CD14-positive monocyte (primary cell): ENCODE data around the gene SUSD4. TPM values are rescaled to one million over a fixed set of nuclear protein-coding genes. Genes with fewer than 3 reads are reported as not detected.

Source experiments
- DNase-seq, 3 donors: peaks; one replicate each; pipeline ENCODE4 v3.0.0-alpha.2; 2011 to 2022
- H2AFZ ChIP-seq: 2 replicates; pipeline ENCODE4 v1.6.0; 2012; ENCODE audit warnings: mild to moderate bottlenecking, low read depth, low read length, inconsistent platforms; ENCODE audit not compliant: insufficient read depth, poor library complexity, severe bottlenecking
- H3K27ac ChIP-seq, 2 donors: 1 replicate in 1 of 2; 2 replicates in 1 of 2; pipeline ENCODE4 v1.5.1; 2012 to 2013; ENCODE audit warnings: low read length in 2 of 2, control low read depth in 1 of 2, inconsistent platforms in 1 of 2, low read depth in 1 of 2, mild to moderate bottlenecking in 1 of 2
- H3K27me3 ChIP-seq, 2 donors: one replicate each; pipeline versions ENCODE4 v1.6.0 to v1.6.1; 2011 to 2013; ENCODE audit warnings: low read length in 2 of 2; ENCODE audit not compliant: control insufficient read depth in 2 of 2, insufficient read depth in 2 of 2
- H3K36me3 ChIP-seq, 2 donors: replicated peaks in 1 of 2; 1 replicate in 1 of 2; 2 replicates in 1 of 2; pipeline versions ENCODE4 v1.5.1 to v1.6.1; 2012 to 2013; ENCODE audit warnings: low read length in 2 of 2, control low read depth in 1 of 2, inconsistent platforms in 1 of 2, mild to moderate bottlenecking in 1 of 2; ENCODE audit not compliant: insufficient read depth in 2 of 2, control insufficient read depth in 1 of 2
- H3K4me1 ChIP-seq, 2 donors: 1 replicate in 1 of 2; 2 replicates in 1 of 2; pipeline versions ENCODE4 v1.5.1 to v1.6.1; 2012 to 2013; ENCODE audit warnings: low read length in 2 of 2, control low read depth in 1 of 2, inconsistent platforms in 1 of 2, mild to moderate bottlenecking in 1 of 2, moderate library complexity in 1 of 2; ENCODE audit not compliant: insufficient read depth in 2 of 2, control insufficient read depth in 1 of 2
- H3K4me2 ChIP-seq: replicated peaks from 2 replicates; pipeline ENCODE3; 2012; ENCODE audit warnings: low read length, moderate library complexity, mild to moderate bottlenecking; ENCODE audit not compliant: poor library complexity, severe bottlenecking; ENCODE audit errors: extremely low read depth
- H3K4me3 ChIP-seq, 3 experiments: fragments of 200-600 bp in 1 of 3; sonication (generic) in 1 of 3; replicated peaks in 1 of 3; 1 replicate in 2 of 3; 2 replicates in 1 of 3; pipeline ENCODE4 v1.5.1; 2011 to 2013; ENCODE audit warnings: low read length in 3 of 3, mild to moderate bottlenecking in 3 of 3, control low read depth in 2 of 3, low read depth in 2 of 3, inconsistent platforms in 1 of 3, moderate library complexity in 1 of 3
- H3K79me2 ChIP-seq: 2 replicates; pipeline ENCODE4 v1.6.0; 2012; ENCODE audit warnings: mild to moderate bottlenecking, control low read depth, inconsistent platforms, low read length, moderate library complexity; ENCODE audit not compliant: insufficient read depth
- H3K9ac ChIP-seq: 2 replicates; pipeline ENCODE4 v1.6.0; 2017; ENCODE audit warnings: low read length, mild to moderate bottlenecking; ENCODE audit not compliant: insufficient read depth, poor library complexity, severe bottlenecking
- H3K9me3 ChIP-seq, 2 donors: replicated peaks in 1 of 2; 1 replicate in 1 of 2; 2 replicates in 1 of 2; pipeline versions ENCODE4 v1.5.1 to v1.6.1; 2012 to 2013; ENCODE audit warnings: low read length in 2 of 2, control low read depth in 1 of 2; ENCODE audit not compliant: control insufficient read depth in 1 of 2, insufficient read depth in 1 of 2
- H4K20me1 ChIP-seq: 2 replicates; pipeline ENCODE4 v1.6.0; 2012; ENCODE audit warnings: mild to moderate bottlenecking, low read length, control low read depth, moderate library complexity; ENCODE audit not compliant: insufficient read depth
- H3K27ac Mint-ChIP-seq, 7 donors: one replicate each; pipeline ENCODE4 v1.8.0; 2020; ENCODE audit warnings: mild to moderate bottlenecking in 7 of 7, mixed read lengths in 7 of 7, moderate library complexity in 6 of 7, inconsistent platforms in 2 of 7
- H3K27me3 Mint-ChIP-seq, 3 donors: one replicate each; pipeline ENCODE4 v1.8.0; 2021 to 2022; ENCODE audit warnings: low read depth in 3 of 3, mild to moderate bottlenecking in 3 of 3, mixed read lengths in 3 of 3, moderate library complexity in 3 of 3, inconsistent platforms in 1 of 3
- H3K36me3 Mint-ChIP-seq, 2 donors: one replicate each; pipeline ENCODE4 v1.8.0; 2020; ENCODE audit warnings: mixed read lengths in 2 of 2, inconsistent platforms in 1 of 2, mild to moderate bottlenecking in 1 of 2
- H3K4me1 Mint-ChIP-seq: one replicate; pipeline ENCODE4 v1.8.0; 2020; ENCODE audit warnings: mild to moderate bottlenecking, mixed read lengths
- H3K4me3 Mint-ChIP-seq, 2 donors: one replicate each; pipeline ENCODE4 v1.8.0; 2020; ENCODE audit warnings: mild to moderate bottlenecking in 2 of 2, mixed read lengths in 2 of 2, moderate library complexity in 1 of 2
- H3K9me3 Mint-ChIP-seq, 7 donors: one replicate each; pipeline ENCODE4 v1.8.0; 2020 to 2022; ENCODE audit warnings: mixed read lengths in 7 of 7, mild to moderate bottlenecking in 6 of 7, moderate library complexity in 6 of 7, inconsistent platforms in 2 of 7
- CTCF ChIP-seq: fragments of 200-600 bp; IDR thresholded peaks from one replicate; pipeline ENCODE4 v1.8.0; 2022; ENCODE audit warnings: antibody characterized with exemption, mild to moderate bottlenecking
- WGBS: methylation state at CpG from one replicate; pipeline ENCODE4 v1.1.5; 2013; ENCODE audit warnings: missing lambda C conversion rate; ENCODE audit not compliant: insufficient coverage; 5-methylcytosine and 5-hydroxymethylcytosine counted together
- intact Hi-C, 2 donors: fragments of 100-400 bp; cut with micrococcal nuclease; formaldehyde crosslinking; loops; one replicate each; pipeline versions ENCODE4 v1.15.0 to v1.15.1; 2023
- polyA plus RNA-seq, 3 donors: library from polyadenylated mRNA; depleted of rRNA in 1 of 3; unstranded in 2 of 3; stranded (reverse) in 1 of 3; fragments of 300-500 nt in 2 of 3; fragments of >200 nt in 1 of 3; fragmentation: Illumina TruSeq in 2 of 3; gene quantifications; 1 replicate in 2 of 3; 2 replicates in 1 of 3; pipeline ENCODE4 v1.2.3, GENCODE V29; 2012 to 2021

SUSD4 gene
- polyA plus RNA-seq, 3 donors, result 0.34 to 0.92 (median 0.50) TPM

DNA sequence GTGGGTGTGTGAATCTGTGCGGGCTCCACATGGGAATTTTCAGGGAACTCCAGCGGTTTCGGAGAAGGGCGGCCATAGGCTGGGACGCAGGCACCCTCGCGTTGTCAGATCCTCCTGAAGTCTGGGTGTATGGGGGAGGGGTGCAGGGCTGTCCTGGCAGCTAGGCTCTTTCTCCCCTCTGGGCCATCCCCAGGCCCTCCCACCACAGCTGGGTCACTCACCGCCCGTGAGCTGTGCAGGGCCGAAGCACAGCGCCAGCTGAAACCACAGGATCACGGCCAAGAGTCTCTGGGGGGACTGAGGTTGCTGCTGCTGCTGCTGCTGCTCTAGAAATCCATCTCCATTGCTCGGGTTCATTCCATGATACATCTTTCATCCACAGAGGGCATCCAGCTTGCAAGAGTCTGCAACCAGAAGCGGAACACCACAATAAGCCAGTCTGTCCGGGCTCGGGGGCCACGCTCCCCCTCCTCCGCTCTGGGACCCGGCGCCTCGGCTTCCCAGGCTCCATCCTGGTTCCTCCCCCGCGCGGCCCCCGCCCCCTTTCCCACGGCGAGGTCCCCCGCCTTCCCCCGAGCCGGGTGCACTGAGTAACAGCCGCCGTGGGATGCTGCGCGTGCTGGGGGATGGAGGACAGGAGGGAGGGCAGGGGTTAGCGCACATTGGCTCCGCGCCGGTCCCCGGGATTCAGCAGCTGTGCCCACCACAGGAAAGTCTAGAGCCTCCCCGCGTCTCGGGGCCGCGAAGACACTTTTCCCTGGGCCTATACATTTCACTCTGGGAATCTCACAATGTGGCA, 720 bp downstream of the SUSD4 start:
- H2AFZ ChIP-seq, result peak overlapping the region; percentile 53
- intact Hi-C loops, result loop anchor here in 1 of 2 donors (10.0 kb wide), 1 partner anchor 228 kb away; no protein-coding TSS in a partner anchor
- H4K20me1 ChIP-seq, result no peaks in the 10 kb centered on the region
- DNase-seq, result no peak
- TF ChIP-seq CTCF, result no peak
- H3K9ac ChIP-seq, result no peak overlapping the region
- peak overlapping the region in 2 of 3 experiments; percentile 30 to 70 for H3K4me3 ChIP-seq
- H3K4me2 ChIP-seq, result peak overlapping the region; percentile 83
- H3K4me3 Mint-ChIP-seq, result peak overlapping the region; percentile 78 to 90
- peaks cover 62 to 73% of the 10 kb centered on the region in 2 donors for H3K27me3 ChIP-seq
- H3K36me3 Mint-ChIP-seq, result peaks cover 0 to 5% of the 10 kb centered on the region in 2 donors
- peaks cover 17% of the 10 kb centered on the region for H3K4me1 Mint-ChIP-seq
- no peaks in the 10 kb centered on the region for H3K79me2 ChIP-seq
- peaks cover 64 to 73% (median 68%) of the 10 kb centered on the region in 3 donors for H3K27me3 Mint-ChIP-seq
- H3K27ac Mint-ChIP-seq, result no peak overlapping the region
- H3K36me3 ChIP-seq, result no peaks in the 10 kb centered on the region
- H3K9me3 Mint-ChIP-seq, result peaks cover 0 to 10% (median 5%) of the 10 kb centered on the region in 7 donors
- WGBS, result 0% methylated on average over 19 of the region's 44 CpGs
- H3K9me3 ChIP-seq, result peaks cover 0 to 14% of the 10 kb centered on the region in 2 donors
- H3K27ac ChIP-seq, result no peak overlapping the region
- H3K4me1 ChIP-seq, result peaks cover 15 to 19% of the 10 kb centered on the region in 2 donors

GRCh38 chr1:223358826-223359225, 5.2 kb downstream of the SUSD4 start:
- peaks cover 8 to 9% of the 10 kb centered on the region in 2 donors for H3K4me1 ChIP-seq
- no peak overlapping the region for H3K4me2 ChIP-seq
- no peak overlapping the region for H3K4me3 Mint-ChIP-seq
- DNase-seq, result no peak
- peaks cover 0 to 9% of the 10 kb centered on the region in 2 donors for H3K9me3 ChIP-seq
- no peak overlapping the region for H2AFZ ChIP-seq
- WGBS, result 86% methylated on average over 2 of the region's 3 CpGs
- peaks cover 56 to 71% (median 63%) of the 10 kb centered on the region in 3 donors for H3K27me3 Mint-ChIP-seq
- peaks cover 0 to 3% of the 10 kb centered on the region in 2 donors for H3K36me3 Mint-ChIP-seq
- no peaks in the 10 kb centered on the region for H4K20me1 ChIP-seq
- no peak for TF ChIP-seq CTCF
- H3K79me2 ChIP-seq, result no peaks in the 10 kb centered on the region
- intact Hi-C loops, result no loop called here
- no peak overlapping the region for H3K27ac ChIP-seq
- H3K27ac Mint-ChIP-seq, result no peak overlapping the region
- peaks cover 52 to 55% of the 10 kb centered on the region in 2 donors for H3K27me3 ChIP-seq
- H3K4me1 Mint-ChIP-seq, result peaks cover 8% of the 10 kb centered on the region
- H3K36me3 ChIP-seq, result no peaks in the 10 kb centered on the region
- no peak overlapping the region for H3K9ac ChIP-seq
- no peak overlapping the region for H3K4me3 ChIP-seq
- H3K9me3 Mint-ChIP-seq, result peaks cover 0 to 6% (median 2%) of the 10 kb centered on the region in 7 donors
